COLO668 (cell line): ENCODE data around the gene ZNF764.
"Not testable (repeated sequence)": the region's sequence is repeated elsewhere in the genome, so short reads cannot be mapped to it uniquely, and the experiment has no call there.

Source experiments
- DNase-seq: peaks from one replicate; lab custom pipeline; 2025; ENCODE audit not compliant: unreplicated experiment; lab: John Stamatoyannopoulos, UW

ZNF764 gene

DNA sequence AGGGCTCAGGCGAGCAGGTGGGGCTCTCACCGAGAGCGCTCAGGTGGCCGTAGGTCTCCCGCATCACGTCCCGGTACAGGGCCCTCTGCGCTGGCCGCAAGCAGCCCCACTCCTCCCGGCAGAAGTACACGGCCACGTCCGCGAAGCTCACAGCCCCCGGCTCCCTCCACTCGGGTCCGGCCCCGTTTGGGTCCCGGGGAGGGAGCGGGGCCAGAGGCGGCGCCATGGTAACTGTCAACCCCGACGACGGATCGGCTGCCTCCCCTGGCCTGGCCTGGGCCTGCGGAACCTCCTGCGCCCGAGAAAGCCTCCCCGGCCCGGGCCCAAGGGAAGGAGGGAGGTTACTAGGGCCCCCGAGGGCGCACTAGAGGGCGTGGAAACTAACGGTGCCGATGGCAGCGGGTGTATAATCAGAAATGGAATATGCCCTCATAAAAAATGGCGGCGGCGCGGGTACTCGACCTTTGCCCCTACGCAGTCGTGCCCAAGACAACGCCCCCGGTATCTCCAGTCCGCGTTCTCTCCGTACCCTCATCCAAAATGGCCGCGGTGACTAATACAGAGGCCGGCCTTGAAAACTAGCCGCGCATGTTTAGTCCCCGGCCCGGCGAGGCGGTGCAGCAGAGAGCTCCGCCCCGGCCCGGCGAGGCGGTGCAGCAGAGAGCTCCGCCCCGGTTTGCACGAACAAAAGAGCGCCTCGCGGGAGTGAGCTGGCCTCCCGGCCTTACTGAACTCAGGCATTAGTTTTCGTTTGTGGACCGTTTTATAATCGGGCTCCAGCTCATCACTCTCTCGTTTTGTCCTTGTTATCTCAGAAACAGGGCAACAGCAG lies at the start of gene ZNF764:
TSS of gene ZNF764 (minus strand) at position 418 of the 832 bp plus-strand sequence. CDS start at position 226, 192 bp downstream.
- peak; percentile 98 for DNase-seq

- DNase-seq: no peak
These were observed 47.8 kb upstream of the ZNF764 start for GRCh38 chr16:30606004-30606403.

DNA sequence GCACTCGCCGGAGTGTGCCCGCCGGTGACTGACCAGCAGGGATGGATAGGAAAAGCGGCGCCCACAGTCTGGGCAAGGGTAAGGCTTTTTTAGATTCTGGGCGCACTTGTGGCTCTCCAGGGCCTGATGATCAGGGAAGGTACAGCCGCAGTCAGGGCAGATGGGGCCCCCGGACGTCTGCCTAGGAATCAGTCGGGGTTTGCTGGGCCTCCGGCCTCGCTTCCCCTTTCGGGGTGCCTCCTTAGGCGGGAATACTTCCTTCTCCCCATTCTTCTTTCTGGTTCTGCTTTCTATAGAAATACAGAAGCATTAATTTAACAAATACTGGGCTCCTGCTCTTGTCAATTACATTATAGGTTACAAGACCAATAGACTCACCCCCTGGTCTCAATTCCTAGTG lies 47.0 kb upstream of the ZNF764 start:
- no peak for DNase-seq

GRCh38 chr16:30604316-30604947 lies 46.3 kb upstream of the ZNF764 start:
- DNase-seq: no peak

DNA sequence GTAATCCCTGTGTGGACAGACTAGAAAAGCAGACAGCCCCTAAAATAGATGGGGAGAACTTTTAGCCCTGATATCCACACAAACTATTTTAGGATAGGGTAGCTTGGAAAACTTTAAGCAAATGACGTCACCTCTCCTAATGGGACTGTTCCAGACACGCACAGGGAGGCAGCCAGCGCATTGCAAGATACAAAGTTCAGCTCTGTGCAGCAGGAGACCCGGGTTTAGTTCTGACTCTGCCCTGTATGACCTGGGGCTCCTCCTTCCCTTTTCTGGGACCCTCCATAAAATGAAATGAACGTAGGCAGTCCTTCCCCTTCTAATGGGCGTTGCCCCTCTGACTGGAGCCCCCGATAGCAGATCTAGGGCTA lies 45.8 kb upstream of the ZNF764 start:
- DNase-seq: no peak

DNA sequence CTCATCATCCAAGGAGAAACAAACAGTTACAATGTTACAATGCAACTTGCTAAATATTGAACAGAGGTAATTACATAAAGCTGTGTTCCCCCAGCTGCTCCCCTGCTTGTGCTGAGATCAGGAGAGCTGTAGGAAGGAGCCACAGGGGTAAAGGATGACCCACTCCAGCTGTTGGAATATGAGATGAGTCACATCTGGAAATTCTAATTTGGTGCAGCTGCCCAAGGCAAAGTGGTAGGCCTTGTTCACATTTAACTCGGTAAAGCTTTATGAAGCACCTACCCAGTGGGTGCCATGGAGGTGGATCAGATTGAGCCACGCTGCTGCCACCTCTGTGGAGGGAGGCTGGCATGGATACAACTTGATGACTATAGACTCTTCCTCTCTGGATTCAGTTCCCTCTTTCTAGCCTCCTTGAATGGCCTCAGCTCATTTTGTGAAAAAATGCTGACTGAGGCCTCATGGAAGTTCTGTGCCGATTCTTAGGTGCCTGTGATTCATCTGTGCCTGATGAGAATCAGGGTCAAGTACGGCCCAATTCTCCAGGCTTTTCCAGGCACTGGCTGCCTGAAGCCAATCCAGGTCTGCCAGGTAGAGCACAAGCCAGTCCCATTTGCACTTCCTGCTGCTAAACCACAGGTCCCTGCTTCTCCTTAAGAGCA lies 44.6 kb upstream of the ZNF764 start:
- no peak for DNase-seq

- DNase-seq: no peak
These were observed 43.8 kb upstream of the ZNF764 start for GRCh38 chr16:30601966-30602365.

GRCh38 chr16:30600929-30601328 lies 42.8 kb upstream of the ZNF764 start:
- no peak for DNase-seq

GRCh38 chr16:30600215-30600614 lies 42.0 kb upstream of the ZNF764 start:
- peak; percentile 8 for DNase-seq

- DNase-seq: no peak
These were observed 34.7 kb upstream of the ZNF764 start for GRCh38 chr16:30592871-30593270.

- not testable (repeated sequence) for DNase-seq
These were observed 32.7 kb upstream of the ZNF764 start for GRCh38 chr16:30590869-30591268.

DNA sequence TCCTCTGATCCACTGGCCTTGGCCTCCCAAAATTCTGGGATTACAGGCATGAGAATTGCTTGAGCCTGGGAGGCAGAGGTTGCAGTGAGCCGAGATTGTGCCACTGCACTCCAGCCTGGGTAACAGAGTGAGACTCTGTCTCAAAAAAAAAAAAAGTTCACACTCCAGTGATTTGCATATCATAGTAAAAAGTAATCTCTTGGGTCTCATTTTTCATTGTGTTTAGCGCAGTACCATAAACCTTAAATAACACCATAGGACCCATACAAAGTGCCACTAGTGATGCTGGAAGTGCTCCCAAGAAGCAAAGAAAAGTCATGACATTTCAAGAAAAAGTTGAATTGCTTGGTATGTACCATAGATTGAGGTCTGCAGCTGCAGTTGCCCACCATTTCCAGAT lies 31.4 kb upstream of the ZNF764 start:
- DNase-seq: not testable (repeated sequence)

- DNase-seq: no peak
These were observed 30.5 kb upstream of the ZNF764 start for GRCh38 chr16:30588651-30589050.

GRCh38 chr16:30585400-30586191 lies 27.4 kb upstream of the ZNF764 start, which contains the start of gene ZNF785:
TSS of gene ZNF785 (minus strand) at chr16:30585697. CDS start at chr16:30585611, 86 bp downstream.
- peak; percentile 95 for DNase-seq

GRCh38 chr16:30585022-30585399 lies 26.8 kb upstream of the ZNF764 start:
- DNase-seq: peak; percentile 56

GRCh38 chr16:30582611-30583340 lies 24.6 kb upstream of the ZNF764 start:
- DNase-seq: no peak

DNA sequence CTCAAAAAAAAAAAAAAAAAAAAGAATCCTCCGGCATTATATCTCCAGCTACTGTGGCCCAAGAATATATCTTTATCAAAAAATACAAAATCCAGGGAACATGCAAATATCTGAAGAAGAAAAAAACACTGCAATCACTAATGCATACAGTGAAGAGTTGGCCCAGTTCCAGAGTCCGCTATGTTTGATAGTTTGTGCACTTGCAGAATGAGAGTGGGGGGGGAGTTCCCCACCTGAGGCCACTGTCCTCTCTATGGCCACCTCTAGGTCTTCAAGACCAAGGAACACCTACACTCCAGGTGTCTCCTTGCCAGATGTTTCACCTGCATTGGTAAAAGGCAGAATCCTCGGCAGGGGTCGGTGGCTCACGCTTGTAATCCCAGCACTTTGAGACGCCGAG lies 23.3 kb upstream of the ZNF764 start:
- no peak for DNase-seq

- no peak for DNase-seq
These were observed 16.5 kb upstream of the ZNF764 start for GRCh38 chr16:30574678-30575077.

- peak; percentile 87 for DNase-seq
These were observed 13.5 kb upstream of the ZNF764 start, which contains the start of gene ZNF688 for GRCh38 chr16:30571445-30572322. TSS of gene ZNF688 (minus strand) at chr16:30571714. CDS start at chr16:30571629, 85 bp downstream.
